Liver (tissue), 9 donors: ENCODE data around the gene TNS1. TPM values are rescaled to one million over a fixed set of nuclear protein-coding genes. Genes with fewer than 3 reads are reported as not detected.

Experiments
- DNase-seq: peaks from one replicate; pipeline ENCODE4 v3.0.0-alpha.2; 2017; ENCODE audit warnings: low spot score
- H3K27ac ChIP-seq, 2 donors: one replicate each; pipeline ENCODE4 v1.7.0; 2013; ENCODE audit warnings: inconsistent platforms in 2 of 2, low read length in 2 of 2, control low read depth in 1 of 2, low read depth in 1 of 2, mild to moderate bottlenecking in 1 of 2
- H3K27me3 ChIP-seq, 4 donors: one replicate each; pipeline versions ENCODE4 v1.6.1 to v1.7.0; 2013; ENCODE audit warnings: low read length in 3 of 4, inconsistent platforms in 1 of 4, mild to moderate bottlenecking in 1 of 4, moderate library complexity in 1 of 4; ENCODE audit not compliant: control insufficient read depth in 4 of 4, insufficient read depth in 4 of 4
- H3K36me3 ChIP-seq, 4 donors: one replicate each; pipeline versions ENCODE4 v1.6.1 to v1.7.0; 2013; ENCODE audit warnings: low read length in 3 of 4, mild to moderate bottlenecking in 3 of 4, low read depth in 1 of 4, moderate library complexity in 1 of 4; ENCODE audit not compliant: control insufficient read depth in 4 of 4, insufficient read depth in 3 of 4
- H3K4me1 ChIP-seq, 4 donors: one replicate each; pipeline versions ENCODE4 v1.6.1 to v1.7.0; 2013; ENCODE audit warnings: low read length in 3 of 4, mild to moderate bottlenecking in 3 of 4, moderate library complexity in 1 of 4; ENCODE audit not compliant: control insufficient read depth in 4 of 4, insufficient read depth in 4 of 4
- H3K4me3 ChIP-seq, 3 donors: one replicate each; pipeline versions ENCODE4 v1.6.1 to v1.7.0; 2013; ENCODE audit warnings: low read length in 3 of 3, control low read depth in 1 of 3, low read depth in 1 of 3, mild to moderate bottlenecking in 1 of 3
- H3K9ac ChIP-seq, 2 donors: one replicate each; pipeline ENCODE4 v1.7.0; 2013; ENCODE audit warnings: low read length in 2 of 2, mild to moderate bottlenecking in 2 of 2, moderate library complexity in 2 of 2, control low read depth in 1 of 2, low read depth in 1 of 2
- H3K9me3 ChIP-seq, 4 donors: one replicate each; pipeline versions ENCODE4 v1.6.1 to v1.7.0; 2013; ENCODE audit warnings: low read length in 3 of 4; ENCODE audit not compliant: control insufficient read depth in 4 of 4
- ATF3 ChIP-seq: IDR thresholded peaks from 2 replicates; pipeline ENCODE4 v1.6.1; 2016; ENCODE audit warnings: antibody characterized with exemption
- CTCF ChIP-seq: fragments of 150-350 bp; IDR thresholded peaks from 2 replicates; pipeline ENCODE4 v1.5.1; 2017; ENCODE audit warnings: improper control_type of control experiment, low read depth, low read length; ENCODE audit not compliant: missing input control
- EGR1 ChIP-seq, 2 donors: IDR thresholded peaks; 2 replicates each; pipeline ENCODE4 v1.6.1; 2016 to 2018; ENCODE audit warnings: antibody characterized with exemption in 2 of 2, low read depth in 2 of 2
- FOXA1 ChIP-seq: IDR thresholded peaks from 2 replicates; pipeline ENCODE4 v1.6.1; 2016; ENCODE audit warnings: antibody characterized with exemption
- HNF4A ChIP-seq, 2 donors: conservative IDR thresholded peaks; 2 replicates each; pipeline ENCODE4 v1.6.1; 2016; ENCODE audit warnings: antibody characterized with exemption in 2 of 2, mild to moderate bottlenecking in 2 of 2
- JUND ChIP-seq, 2 donors: IDR thresholded peaks; 2 replicates each; pipeline ENCODE4 v1.6.1; 2016; ENCODE audit warnings: antibody characterized with exemption in 2 of 2
- MAX ChIP-seq: IDR thresholded peaks from 2 replicates; pipeline ENCODE4 v1.6.1; 2016; ENCODE audit warnings: antibody characterized with exemption
- NR2F2 ChIP-seq: IDR thresholded peaks from 2 replicates; pipeline ENCODE4 v1.6.1; 2016; ENCODE audit warnings: antibody characterized with exemption
- REST ChIP-seq: IDR thresholded peaks from 2 replicates; pipeline ENCODE4 v1.6.1; 2016; ENCODE audit warnings: antibody characterized with exemption, mild to moderate bottlenecking
- RXRA ChIP-seq, 2 donors: IDR thresholded peaks; 2 replicates each; pipeline ENCODE4 v1.6.1; 2017 to 2018; ENCODE audit warnings: antibody characterized with exemption in 2 of 2, mild to moderate bottlenecking in 1 of 2
- TAF1 ChIP-seq: conservative IDR thresholded peaks from 2 replicates; pipeline ENCODE4 v1.6.1; 2016; ENCODE audit warnings: antibody characterized with exemption, mild to moderate bottlenecking
- ZBTB33 ChIP-seq: IDR thresholded peaks from 2 replicates; pipeline ENCODE4 v1.6.1; 2016; ENCODE audit warnings: antibody characterized with exemption
- WGBS: extraction: QIAGEN DNeasy Blood & Tissue Kit; methylation state at CpG from one replicate; pipeline ENCODE4 v1.1.7; 2013; 5-methylcytosine and 5-hydroxymethylcytosine counted together
- polyA plus RNA-seq, 2 donors: library from polyadenylated mRNA; stranded (reverse) in 1 of 2; unstranded in 1 of 2; fragments of 200-250 nt in 1 of 2; fragments of >200 nt in 1 of 2; fragmentation: Nextera tagmentation in 1 of 2; extraction: Ambion mirVana in 1 of 2; gene quantifications; one replicate each; pipeline versions ENCODE4 v1.2.1 to v1.2.3, GENCODE V29; 2013 to 2015
- total RNA-seq, 2 donors: library from RNA; depleted of rRNA; stranded (reverse); fragments of >200 nt; gene quantifications; one replicate each; pipeline ENCODE4 v1.2.3, GENCODE V29; 2014
- donor health status: healthy.
- donor health status: healthy.
- donor health status: healthy.
- donor health status: healthy.
- donor health status: healthy.

TNS1 gene
- total and polyA plus RNA-seq, 4 donors: 16.3 to 128 (median 57.3) TPM

GRCh38 chr2:218031261-218031660 lies 28.5 kb upstream of the TNS1 start:
- H3K27me3 ChIP-seq: no peaks in the 10 kb centered on the region
- no peak overlapping the region for H3K4me3 ChIP-seq
- TF ChIP-seq FOXA1 (no peak), CTCF (no peak), ZBTB33 (no peak), NR2F2 (no peak), MAX (no peak), HNF4A (conservative IDR thresholded peaks at IDR 0.05) (no peak), RXRA (IDR thresholded peaks at IDR 0.05) (no peak), TAF1 (no peak)
- no peak overlapping the region for H3K27ac ChIP-seq
- WGBS: 98% methylated on average over 1 of the region's 1 CpG
- H3K36me3 ChIP-seq: no peaks in the 10 kb centered on the region
- DNase-seq: no peak
- H3K9ac ChIP-seq: no peak overlapping the region
- peaks cover 0 to 11% (median 2%) of the 10 kb centered on the region in 4 donors for H3K4me1 ChIP-seq
- no peaks in the 10 kb centered on the region for H3K9me3 ChIP-seq

GRCh38 chr2:218030409-218031195 lies 27.8 kb upstream of the TNS1 start:
- no peak for TF ChIP-seq RXRA (IDR thresholded peaks at IDR 0.05)
- H3K36me3 ChIP-seq: no peaks in the 10 kb centered on the region
- H3K4me1 ChIP-seq: peaks cover 0 to 11% (median 2%) of the 10 kb centered on the region in 4 donors
- H3K9ac ChIP-seq: no peak overlapping the region
- no peak overlapping the region for H3K27ac ChIP-seq
- DNase-seq: no peak
- no peaks in the 10 kb centered on the region for H3K9me3 ChIP-seq
- WGBS: 88% methylated on average over 7 of the region's 7 CpGs
- H3K4me3 ChIP-seq: no peak overlapping the region
- H3K27me3 ChIP-seq: no peaks in the 10 kb centered on the region

- Histone ChIP-seq H3K9me3 (no peaks in the 10 kb centered on the region), H3K9ac (no peak overlapping the region), H3K36me3 (no peaks in the 10 kb centered on the region), H3K4me1 (peaks cover 0 to 11% (median 2%) of the 10 kb centered on the region in 4 donors), H3K27me3 (no peaks in the 10 kb centered on the region), H3K4me3 (no peak overlapping the region), H3K27ac (no peak overlapping the region)
- WGBS: 84% methylated on average over 17 of the region's 17 CpGs
- no peak for DNase-seq
- TF ChIP-seq TAF1 (no peak), ZBTB33 (no peak), FOXA1 (no peak), EGR1 (IDR thresholded peaks at IDR 0.05; ENCODE audit: low read depth in 2 of 2) (no peak), JUND (IDR thresholded peaks at IDR 0.05) (no peak), ATF3 (no peak), NR2F2 (no peak), MAX (no peak), REST (no peak), RXRA (IDR thresholded peaks at IDR 0.05) (no peak)
These were observed 26.9 kb upstream of the TNS1 start for GRCh38 chr2:218029366-218030360.
